ENCODE results near the gene EPB41L5. TPM values are rescaled to one million over a fixed set of nuclear protein-coding genes. Genes with fewer than 3 reads are reported as not detected.

EPB41L5 gene
- total RNA-seq, 1 donor from 2014 or later: 78.0 TPM

DNA sequence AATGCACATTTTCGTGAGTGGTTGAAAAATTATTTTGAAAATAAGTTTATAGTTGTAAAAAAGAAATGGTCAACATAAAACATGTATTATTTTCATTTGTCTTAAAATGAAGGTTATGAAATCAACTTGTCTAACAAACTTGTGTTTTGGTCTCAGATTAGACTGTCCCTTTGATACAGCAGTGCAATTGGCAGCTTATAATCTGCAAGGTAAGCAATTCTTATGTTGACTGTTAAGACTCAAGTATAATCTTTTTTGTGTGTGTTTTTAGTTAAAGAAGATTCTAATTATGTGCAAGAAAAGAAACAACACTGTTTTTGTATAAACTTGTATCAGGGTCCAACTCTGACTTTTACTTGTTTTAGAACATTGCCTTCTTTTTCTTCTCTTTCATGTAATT, 62.7 kb downstream of the EPB41L5 start:
- H3K4me1 Mint-ChIP-seq (ENCODE audit: unreplicated experiment): peaks cover 18% of the 10 kb centered on the region
- H3K9me3 Mint-ChIP-seq (ENCODE audit: unreplicated experiment): no peaks in the 10 kb centered on the region
- no peak for DNase-seq (ENCODE audit: low spot score)
- H3K36me3 Mint-ChIP-seq (ENCODE audit: low read depth, unreplicated experiment): peaks cover 54% of the 10 kb centered on the region
- H3K27me3 Mint-ChIP-seq (ENCODE audit: unreplicated experiment): no peaks in the 10 kb centered on the region
- no peak overlapping the region for H3K4me3 Mint-ChIP-seq (ENCODE audit: unreplicated experiment)
- TF ChIP-seq, protein P1, sequence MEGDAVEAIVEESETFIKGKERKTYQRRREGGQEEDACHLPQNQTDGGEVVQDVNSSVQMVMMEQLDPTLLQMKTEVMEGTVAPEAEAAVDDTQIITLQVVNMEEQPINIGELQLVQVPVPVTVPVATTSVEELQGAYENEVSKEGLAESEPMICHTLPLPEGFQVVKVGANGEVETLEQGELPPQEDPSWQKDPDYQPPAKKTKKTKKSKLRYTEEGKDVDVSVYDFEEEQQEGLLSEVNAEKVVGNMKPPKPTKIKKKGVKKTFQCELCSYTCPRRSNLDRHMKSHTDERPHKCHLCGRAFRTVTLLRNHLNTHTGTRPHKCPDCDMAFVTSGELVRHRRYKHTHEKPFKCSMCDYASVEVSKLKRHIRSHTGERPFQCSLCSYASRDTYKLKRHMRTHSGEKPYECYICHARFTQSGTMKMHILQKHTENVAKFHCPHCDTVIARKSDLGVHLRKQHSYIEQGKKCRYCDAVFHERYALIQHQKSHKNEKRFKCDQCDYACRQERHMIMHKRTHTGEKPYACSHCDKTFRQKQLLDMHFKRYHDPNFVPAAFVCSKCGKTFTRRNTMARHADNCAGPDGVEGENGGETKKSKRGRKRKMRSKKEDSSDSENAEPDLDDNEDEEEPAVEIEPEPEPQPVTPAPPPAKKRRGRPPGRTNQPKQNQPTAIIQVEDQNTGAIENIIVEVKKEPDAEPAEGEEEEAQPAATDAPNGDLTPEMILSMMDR (IDR thresholded peaks at IDR 0.05; ENCODE audit: unreplicated experiment): no peak
- no peak overlapping the region for H3K27ac Mint-ChIP-seq (ENCODE audit: unreplicated experiment)

DNA sequence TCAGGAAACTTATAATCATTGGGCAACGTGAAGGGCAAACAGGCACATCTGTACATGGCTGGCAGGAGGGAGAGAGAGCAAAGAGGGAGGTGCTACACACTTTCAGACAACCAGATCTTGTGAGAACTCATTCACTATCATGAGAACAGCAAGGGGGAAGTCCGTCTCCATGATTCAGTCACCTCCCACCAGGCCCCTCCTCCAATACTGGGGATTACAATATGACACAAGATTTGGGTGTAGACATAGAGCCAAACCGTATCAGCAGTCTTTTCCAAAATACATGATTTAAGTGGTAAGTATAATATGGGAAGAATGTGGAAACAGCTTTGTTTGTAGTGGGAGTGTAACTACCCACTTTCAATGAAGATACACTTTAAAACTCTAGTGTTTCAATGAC, 65.0 kb downstream of the EPB41L5 start:
- no peaks in the 10 kb centered on the region for H3K9me3 Mint-ChIP-seq (ENCODE audit: unreplicated experiment)
- peaks cover 2% of the 10 kb centered on the region for H3K27me3 Mint-ChIP-seq (ENCODE audit: unreplicated experiment)
- H3K27ac Mint-ChIP-seq (ENCODE audit: unreplicated experiment): peak overlapping the region; percentile 82
- peak overlapping the region; percentile 78 for H3K4me3 Mint-ChIP-seq (ENCODE audit: unreplicated experiment)
- no peak for DNase-seq (ENCODE audit: low spot score)
- H3K4me1 Mint-ChIP-seq (ENCODE audit: unreplicated experiment): peaks cover 29% of the 10 kb centered on the region
- H3K36me3 Mint-ChIP-seq (ENCODE audit: low read depth, unreplicated experiment): peaks cover 58% of the 10 kb centered on the region
- TF ChIP-seq, protein P1 (IDR thresholded peaks at IDR 0.05; ENCODE audit: unreplicated experiment): no peak

DNA sequence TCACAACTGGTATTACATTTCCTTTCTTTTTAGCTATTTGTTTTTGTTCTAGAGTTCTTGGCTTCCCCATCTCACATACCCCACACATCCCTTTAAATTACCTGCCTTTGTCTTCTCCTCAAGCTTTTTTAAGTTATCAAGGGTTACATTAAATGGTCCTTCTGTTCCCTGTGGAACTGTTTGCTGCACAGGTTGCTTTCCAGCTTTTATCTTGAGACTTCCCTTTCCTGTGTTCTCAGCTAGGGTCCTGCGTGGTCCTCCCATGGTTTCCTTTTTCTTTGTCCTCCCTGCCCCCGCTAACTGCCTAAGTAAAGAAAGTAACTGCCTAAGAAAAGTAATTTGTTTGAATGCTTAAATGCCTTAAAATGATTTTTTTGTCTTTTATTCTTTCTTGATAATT, 66.8 kb downstream of the EPB41L5 start:
- H3K4me1 Mint-ChIP-seq (ENCODE audit: unreplicated experiment): peaks cover 41% of the 10 kb centered on the region
- H3K36me3 Mint-ChIP-seq (ENCODE audit: low read depth, unreplicated experiment): peaks cover 71% of the 10 kb centered on the region
- peaks cover 2% of the 10 kb centered on the region for H3K27me3 Mint-ChIP-seq (ENCODE audit: unreplicated experiment)
- TF ChIP-seq, protein P1 (IDR thresholded peaks at IDR 0.05; ENCODE audit: unreplicated experiment): no peak
- no peak overlapping the region for H3K4me3 Mint-ChIP-seq (ENCODE audit: unreplicated experiment)
- no peaks in the 10 kb centered on the region for H3K9me3 Mint-ChIP-seq (ENCODE audit: unreplicated experiment)
- DNase-seq (ENCODE audit: low spot score): no peak
- H3K27ac Mint-ChIP-seq (ENCODE audit: unreplicated experiment): peak overlapping the region; percentile 94

DNA sequence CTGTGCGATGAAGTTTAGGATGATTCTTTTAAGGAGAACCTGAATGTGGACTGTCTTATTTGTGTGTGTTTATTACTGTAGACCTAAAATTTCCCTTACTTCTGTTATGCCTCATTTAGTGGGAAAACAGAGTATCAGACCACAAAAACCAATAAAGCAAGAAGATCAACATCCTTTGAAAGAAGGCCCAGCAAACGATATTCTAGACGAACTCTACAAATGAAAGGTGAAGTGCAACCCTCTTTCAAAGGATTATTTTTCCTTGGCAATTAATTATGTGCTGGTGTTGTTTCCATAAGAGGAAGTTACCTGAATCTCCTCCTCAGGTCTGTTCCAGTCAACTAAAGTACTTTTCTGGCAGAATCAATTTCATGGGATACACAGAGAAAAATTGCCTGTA, 78.6 kb downstream of the EPB41L5 start:
- Mint-ChIP-seq H3K9me3 (ENCODE audit: unreplicated experiment) (no peaks in the 10 kb centered on the region), H3K4me3 (ENCODE audit: unreplicated experiment) (no peak overlapping the region), H3K27ac (ENCODE audit: unreplicated experiment) (no peak overlapping the region), H3K36me3 (ENCODE audit: low read depth, unreplicated experiment) (peaks cover 10% of the 10 kb centered on the region), H3K4me1 (ENCODE audit: unreplicated experiment) (no peaks in the 10 kb centered on the region), H3K27me3 (ENCODE audit: unreplicated experiment) (no peaks in the 10 kb centered on the region)
- TF ChIP-seq, protein P1 (IDR thresholded peaks at IDR 0.05; ENCODE audit: unreplicated experiment): no peak
- DNase-seq (ENCODE audit: low spot score): no peak

DNA sequence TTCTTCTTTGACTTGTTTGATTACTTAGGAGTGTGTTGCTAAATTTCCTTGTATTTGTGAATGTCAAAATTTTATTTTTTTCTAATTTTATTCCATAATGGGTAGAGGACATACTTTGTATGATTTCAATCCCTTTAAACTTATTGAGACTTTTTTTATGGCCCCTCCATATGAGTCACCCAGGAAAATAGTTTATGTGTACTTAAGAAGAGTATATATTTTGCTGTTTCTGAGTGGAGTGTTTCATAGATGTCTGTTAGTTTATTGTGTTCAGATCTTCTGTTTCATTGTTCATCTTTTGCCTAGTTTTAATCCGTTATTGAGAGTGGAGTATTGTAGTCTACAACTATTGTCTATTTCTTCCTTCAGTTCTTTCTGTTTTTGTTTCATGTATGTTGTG, 81.9 kb downstream of the EPB41L5 start:
- DNase-seq (ENCODE audit: low spot score): no peak
- TF ChIP-seq, protein P1 (IDR thresholded peaks at IDR 0.05; ENCODE audit: unreplicated experiment): no peak
- Mint-ChIP-seq H3K27ac (ENCODE audit: unreplicated experiment) (no peak overlapping the region), H3K9me3 (ENCODE audit: unreplicated experiment) (no peaks in the 10 kb centered on the region), H3K4me1 (ENCODE audit: unreplicated experiment) (no peaks in the 10 kb centered on the region), H3K27me3 (ENCODE audit: unreplicated experiment) (no peaks in the 10 kb centered on the region), H3K4me3 (ENCODE audit: unreplicated experiment) (no peak overlapping the region), H3K36me3 (ENCODE audit: low read depth, unreplicated experiment) (peaks cover 11% of the 10 kb centered on the region)

Data from endothelial cell (in vitro differentiated cells).